Adrenal gland (tissue), 5 donors: ENCODE data around the gene ADAMTS13.

Experiments used
- POLR2A ChIP-seq, 2 donors: fragments of 450-650 bp; IDR thresholded peaks; one replicate each; pipeline ENCODE4 v1.6.1; 2017; ENCODE audit warnings: antibody characterized with exemption in 2 of 2, mild to moderate bottlenecking in 2 of 2, moderate library complexity in 1 of 2
- TF ChIP-seq, protein P1 (sequence below), 6 experiments: fragments of 450-650 bp in 4 of 6; fragments of 200-600 bp in 2 of 6; sonication (generic) in 1 of 6; IDR thresholded peaks; 1 replicate in 5 of 6; 2 replicates in 1 of 6; pipeline versions ENCODE4 v1.5.1 to v1.8.0; 2016 to 2021; ENCODE audit warnings: antibody characterized with exemption in 6 of 6, mild to moderate bottlenecking in 2 of 6, moderate library complexity in 1 of 6
- donor health status: DM: no; HTN: no; CAD: no.

DNA sequence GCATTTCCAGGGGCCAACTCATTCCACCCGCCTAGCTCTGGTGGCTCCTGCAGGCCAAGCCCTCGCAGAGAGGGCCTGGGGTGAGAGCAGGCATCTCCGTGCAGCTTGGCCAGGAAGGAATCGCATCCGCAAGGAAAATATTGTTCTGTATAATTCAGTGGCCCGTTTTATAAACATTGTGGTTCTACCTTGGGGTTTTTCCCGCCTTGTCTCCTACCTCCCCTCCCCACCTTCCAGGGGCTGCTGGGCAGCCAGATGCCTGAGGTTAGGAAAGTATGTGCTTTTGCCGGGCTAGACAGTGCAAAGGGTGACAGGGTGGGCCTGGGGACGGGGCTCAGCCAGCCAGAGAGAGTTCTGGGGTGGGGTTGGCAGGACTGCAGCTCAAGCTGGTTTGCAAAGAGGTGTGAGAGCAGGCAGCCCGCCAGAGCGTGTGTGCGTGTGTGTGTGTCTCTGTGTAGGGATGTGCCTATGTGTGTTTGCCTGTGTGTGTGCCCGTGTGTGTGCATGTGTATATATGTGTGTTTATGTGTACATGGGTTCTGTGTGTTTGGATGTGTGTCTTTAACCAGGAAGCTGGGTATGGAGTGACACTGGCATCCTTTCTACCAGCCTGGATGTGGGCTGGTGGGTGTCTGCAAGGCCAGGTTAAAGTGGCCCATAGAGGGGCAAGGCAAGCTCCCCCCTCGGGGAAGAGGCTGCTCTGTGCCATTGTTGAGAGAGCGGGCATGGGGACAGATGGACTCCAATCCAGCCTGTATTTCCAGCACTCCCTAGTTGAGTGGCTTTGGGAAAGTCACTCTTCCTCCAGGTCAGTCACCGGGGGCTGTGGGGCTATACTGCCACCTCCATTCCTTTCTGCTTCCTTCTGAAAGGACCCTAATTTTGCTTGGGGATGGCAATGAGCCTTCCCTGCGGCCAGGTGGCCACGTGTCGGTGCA lies 67.4 kb downstream of the ADAMTS13 start:
- TF ChIP-seq, protein P1, sequence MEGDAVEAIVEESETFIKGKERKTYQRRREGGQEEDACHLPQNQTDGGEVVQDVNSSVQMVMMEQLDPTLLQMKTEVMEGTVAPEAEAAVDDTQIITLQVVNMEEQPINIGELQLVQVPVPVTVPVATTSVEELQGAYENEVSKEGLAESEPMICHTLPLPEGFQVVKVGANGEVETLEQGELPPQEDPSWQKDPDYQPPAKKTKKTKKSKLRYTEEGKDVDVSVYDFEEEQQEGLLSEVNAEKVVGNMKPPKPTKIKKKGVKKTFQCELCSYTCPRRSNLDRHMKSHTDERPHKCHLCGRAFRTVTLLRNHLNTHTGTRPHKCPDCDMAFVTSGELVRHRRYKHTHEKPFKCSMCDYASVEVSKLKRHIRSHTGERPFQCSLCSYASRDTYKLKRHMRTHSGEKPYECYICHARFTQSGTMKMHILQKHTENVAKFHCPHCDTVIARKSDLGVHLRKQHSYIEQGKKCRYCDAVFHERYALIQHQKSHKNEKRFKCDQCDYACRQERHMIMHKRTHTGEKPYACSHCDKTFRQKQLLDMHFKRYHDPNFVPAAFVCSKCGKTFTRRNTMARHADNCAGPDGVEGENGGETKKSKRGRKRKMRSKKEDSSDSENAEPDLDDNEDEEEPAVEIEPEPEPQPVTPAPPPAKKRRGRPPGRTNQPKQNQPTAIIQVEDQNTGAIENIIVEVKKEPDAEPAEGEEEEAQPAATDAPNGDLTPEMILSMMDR (IDR thresholded peaks at IDR 0.05) = no peak
- TF ChIP-seq POLR2A (IDR thresholded peaks at IDR 0.05) = no peak
